ENCODE data around the gene LTBP1.
A peak's percentile ranks its signal among the peaks of the same experiment; 100 is the strongest.

The LTBP1 gene

GRCh38 chr2:33202641-33203522 lies 256.1 kb downstream of the LTBP1 start:
- no peak for DNase-seq (ENCODE audit: low spot score)

GRCh38 chr2:33204945-33205344 lies 258.2 kb downstream of the LTBP1 start:
- DNase-seq (ENCODE audit: low spot score) = no peak

DNA sequence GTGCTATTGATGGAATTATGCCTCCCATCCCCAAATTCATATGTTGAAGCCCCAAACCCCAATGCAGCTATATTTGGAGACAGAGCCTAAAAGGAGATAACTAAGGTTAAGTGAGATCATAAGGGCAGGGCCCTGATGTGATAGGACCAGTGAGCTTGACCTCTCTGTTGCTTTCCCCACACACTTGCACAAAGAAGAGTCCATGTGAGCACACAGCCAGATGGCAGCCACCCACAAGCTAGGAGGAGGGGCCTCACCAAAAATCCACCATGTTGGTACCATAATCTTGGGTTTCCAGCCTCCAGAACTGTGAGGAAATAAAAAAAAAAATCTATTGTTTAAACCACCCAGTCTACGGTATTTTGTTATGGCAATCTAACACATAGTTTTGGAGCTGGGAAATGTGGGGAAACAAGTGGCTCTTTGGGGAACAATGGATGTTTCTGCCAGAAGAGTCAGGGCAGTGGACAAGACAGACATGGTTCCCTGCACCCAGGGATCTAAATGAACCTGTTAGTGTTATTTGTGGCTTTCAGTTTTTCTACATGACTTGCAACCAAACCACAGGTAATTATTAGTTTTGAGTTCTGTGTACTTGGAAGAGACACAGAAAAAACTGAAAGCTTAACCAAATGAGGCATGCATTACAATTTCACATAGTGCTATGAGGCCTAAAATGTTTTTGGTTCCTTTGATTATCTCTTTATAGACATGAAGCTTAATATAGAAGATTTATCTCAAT lies 259.1 kb downstream of the LTBP1 start:
- DNase-seq (ENCODE audit: low spot score) = no peak

DNA sequence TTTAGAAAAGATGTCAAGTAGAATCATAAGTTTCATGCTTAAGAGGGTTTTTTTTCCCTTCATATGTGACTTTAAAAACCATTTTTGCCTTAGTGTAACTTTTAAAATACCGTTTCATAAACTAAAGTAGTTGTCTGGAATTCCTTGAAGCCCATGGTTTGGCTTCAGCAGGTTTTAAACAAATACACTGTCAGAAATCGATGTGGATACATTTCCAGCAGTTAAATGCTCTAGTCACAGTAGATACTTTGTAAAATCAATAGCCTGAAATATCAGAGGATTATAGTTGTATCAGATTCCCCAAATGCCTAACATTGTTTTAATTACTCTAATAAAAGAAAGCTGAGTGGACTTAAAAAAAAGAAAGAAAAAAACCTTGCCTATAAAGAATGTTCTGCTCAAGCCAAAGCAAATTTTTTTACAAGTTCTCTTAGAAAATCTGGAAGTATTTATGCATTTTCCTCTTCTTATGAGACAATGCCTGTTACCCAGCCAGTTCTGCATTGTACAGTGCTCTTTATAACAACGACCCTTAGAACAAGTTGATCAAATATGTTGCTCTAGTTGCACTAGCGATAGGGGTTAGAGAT lies 260.5 kb downstream of the LTBP1 start:
- no peak for DNase-seq (ENCODE audit: low spot score)

- peak; percentile 9 for DNase-seq (ENCODE audit: low spot score)
Observed at GRCh38 chr2:33208400-33208799, 261.6 kb downstream of the LTBP1 start.

DNA sequence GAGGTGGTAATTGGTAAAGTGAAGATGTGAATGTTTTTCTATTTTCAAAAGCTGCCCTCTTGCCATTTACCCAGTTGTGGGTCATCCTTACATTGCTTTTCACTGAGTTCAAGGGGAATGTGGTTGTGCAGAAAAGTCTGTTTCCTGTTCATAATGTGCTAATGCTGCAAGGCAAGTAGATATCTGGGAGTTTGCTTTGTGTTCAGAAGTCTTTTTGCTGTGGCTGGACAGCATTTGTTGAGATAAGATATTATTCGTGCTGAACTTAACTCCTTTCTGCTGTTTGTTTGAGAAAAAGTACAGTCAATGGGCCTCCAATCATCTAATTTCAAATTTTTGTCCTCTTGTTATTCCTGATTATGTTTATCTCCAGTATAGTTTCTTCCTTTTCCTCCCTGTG lies 263.2 kb downstream of the LTBP1 start:
- DNase-seq (ENCODE audit: low spot score) = no peak

- no peak for DNase-seq (ENCODE audit: low spot score)
Observed at GRCh38 chr2:33210626-33211025, 263.9 kb downstream of the LTBP1 start.

- no peak for DNase-seq (ENCODE audit: low spot score)
Observed at GRCh38 chr2:33212151-33212550, 265.4 kb downstream of the LTBP1 start.

- DNase-seq (ENCODE audit: low spot score) = no peak
Observed at GRCh38 chr2:33213244-33213643, 266.5 kb downstream of the LTBP1 start.

DNA sequence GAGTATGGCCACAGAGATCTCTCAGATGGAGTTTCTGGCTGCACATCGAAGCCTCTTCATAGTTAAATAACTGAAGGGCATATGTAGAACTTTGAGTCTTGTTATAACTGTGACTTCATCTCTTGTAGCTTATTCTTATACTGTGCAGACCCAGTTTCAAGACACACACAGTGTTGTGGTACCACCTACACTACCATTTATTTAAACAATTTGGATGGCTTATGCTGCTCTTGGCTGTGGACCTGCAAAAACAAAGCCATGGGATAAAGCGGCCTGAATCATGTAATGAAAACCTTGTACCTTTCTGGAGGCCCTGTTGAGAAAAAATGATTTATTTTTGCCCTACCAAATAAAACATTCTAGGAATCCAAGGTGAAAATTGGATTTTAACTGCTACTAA lies 266.9 kb downstream of the LTBP1 start:
- DNase-seq (ENCODE audit: low spot score) = no peak

DNA sequence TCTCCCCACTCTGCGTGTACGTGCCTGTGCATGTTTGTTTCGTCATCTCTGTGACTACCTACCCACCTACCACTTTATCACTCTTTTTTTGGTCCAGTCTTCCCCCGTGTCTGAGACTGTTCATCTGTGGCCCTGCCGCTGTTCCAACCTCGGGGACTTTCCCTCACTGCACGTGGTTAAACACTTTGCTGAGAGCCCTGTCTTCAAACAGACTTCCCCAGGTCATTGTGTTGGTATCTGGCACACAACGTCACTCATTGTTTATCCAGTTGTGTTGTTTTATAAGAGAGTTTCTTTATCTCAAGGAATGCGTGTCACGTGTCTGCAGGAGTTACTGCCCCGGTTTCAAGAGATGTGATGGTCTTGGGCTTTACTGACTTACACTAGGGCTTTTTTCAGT lies 267.7 kb downstream of the LTBP1 start:
- DNase-seq (ENCODE audit: low spot score) = no peak

DNA sequence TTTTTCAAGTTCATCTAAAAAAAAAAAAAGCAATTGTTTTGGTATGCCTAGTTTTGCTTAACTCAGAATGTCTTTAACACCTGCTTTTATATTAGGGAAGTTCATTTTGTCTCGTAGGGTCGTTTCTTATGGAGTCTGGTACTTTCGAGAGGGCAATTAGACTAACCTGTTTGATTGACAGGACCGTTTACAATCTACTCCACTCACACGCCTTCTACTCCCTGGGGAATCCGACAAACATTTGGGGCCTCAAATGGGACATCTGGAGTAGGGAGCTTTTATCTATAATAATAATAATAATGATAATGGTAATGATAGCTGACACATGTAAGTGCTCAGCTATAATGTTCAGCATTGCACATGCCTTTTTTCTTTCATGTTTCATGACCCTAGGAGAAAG lies 268.1 kb downstream of the LTBP1 start:
- DNase-seq (ENCODE audit: low spot score) = no peak

DNA sequence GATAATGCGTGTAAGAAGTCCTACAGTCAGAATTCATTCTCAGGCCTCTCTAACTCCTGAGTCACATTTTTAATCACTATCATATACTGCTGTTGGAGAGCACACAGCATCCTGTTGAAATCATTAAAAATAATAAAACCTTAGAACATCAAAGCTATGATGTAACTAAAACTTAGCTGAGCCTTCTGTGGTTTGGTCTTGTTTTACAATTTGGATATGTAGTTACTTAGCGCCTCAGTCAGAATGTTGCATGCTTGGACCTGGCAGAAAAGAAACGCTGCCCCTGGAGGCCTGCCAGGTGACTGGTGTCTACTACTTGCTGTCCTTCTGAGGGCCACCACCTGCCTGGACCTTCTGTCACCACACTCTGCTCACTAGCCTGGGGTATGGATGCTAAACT lies 268.5 kb downstream of the LTBP1 start:
- no peak for DNase-seq (ENCODE audit: low spot score)

GRCh38 chr2:33215983-33216382 lies 269.2 kb downstream of the LTBP1 start:
- no peak for DNase-seq (ENCODE audit: low spot score)

- DNase-seq (ENCODE audit: low spot score) = no peak
Observed at GRCh38 chr2:33216508-33217182, 269.9 kb downstream of the LTBP1 start.

GRCh38 chr2:33217406-33217805 lies 270.7 kb downstream of the LTBP1 start:
- no peak for DNase-seq (ENCODE audit: low spot score)

DNA sequence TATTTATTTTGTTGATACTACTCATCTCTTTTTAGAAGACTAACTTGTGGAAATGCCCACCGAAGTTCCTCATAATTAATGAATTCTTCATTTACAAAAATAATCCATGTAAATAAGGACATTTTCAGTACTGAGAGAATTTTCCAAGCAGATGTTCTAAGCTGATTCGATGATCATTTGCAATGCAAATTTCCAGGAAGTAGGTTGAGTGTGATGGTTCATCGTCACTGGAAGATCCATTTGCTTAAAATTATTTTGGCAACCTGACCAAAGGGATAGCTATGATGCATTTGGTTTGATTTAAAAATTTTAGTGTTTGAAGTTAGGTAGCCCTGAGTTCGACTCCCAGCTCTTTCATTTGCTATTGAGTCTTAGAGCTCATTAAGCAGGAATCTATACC lies 272.4 kb downstream of the LTBP1 start:
- DNase-seq (ENCODE audit: low spot score) = no peak

GRCh38 chr2:33219850-33220275 lies 273.1 kb downstream of the LTBP1 start:
- no peak for DNase-seq (ENCODE audit: low spot score)

- no peak for DNase-seq (ENCODE audit: low spot score)
Observed at GRCh38 chr2:33220533-33220932, 273.8 kb downstream of the LTBP1 start.

DNA sequence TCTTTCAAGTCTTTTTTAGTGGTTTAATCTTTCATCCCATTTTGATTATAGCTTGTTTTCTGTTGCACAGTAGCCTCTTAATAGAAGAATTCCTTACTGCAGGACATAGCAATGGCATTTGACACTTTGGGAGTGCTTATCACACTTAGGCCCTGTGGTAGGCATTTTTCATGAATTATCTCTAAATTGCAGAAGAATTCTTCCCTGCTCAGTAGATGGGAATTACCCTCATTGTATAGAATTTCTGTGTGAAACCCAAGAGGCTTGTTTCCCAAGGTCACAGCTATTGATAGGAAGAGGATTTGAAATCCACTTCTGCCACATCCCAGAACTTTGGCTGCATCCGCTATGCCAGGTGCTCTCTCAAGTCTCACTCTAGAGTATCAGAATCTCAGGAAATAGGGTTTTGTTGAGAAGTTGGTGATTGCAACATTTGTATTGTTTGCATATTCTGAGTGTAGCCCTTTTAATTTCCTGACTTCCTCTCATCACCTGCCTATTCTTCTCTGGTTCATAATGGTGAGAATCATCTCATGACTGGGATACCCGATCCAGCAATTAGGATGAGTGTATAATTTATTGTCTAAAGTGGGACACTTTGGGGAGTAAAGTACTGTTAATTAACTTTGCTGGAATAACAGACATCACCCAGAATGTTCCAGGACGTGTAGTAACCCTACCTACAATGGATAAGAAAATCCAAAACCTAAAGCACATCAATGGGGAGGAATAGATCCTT lies 274.5 kb downstream of the LTBP1 start:
- DNase-seq (ENCODE audit: low spot score) = no peak

DNA sequence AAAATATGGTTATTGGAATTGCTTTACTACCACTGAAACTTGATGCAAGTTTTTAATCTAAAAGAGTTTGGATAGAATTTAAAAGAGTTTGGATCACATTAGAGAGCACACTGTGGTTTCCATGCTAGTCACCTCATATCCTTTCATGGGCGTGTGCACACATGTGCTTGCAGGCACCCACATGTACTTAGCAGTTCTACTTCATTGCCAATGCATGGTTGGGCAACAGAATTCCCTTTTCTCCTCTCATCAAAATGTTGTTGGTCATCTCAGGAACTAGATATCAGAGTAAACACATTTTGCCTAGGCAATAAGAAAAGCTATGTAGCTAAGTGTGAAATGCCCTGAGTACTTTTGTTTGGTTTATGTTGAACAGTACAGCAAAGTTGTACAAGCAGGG lies 275.6 kb downstream of the LTBP1 start:
- no peak for DNase-seq (ENCODE audit: low spot score)

DNA sequence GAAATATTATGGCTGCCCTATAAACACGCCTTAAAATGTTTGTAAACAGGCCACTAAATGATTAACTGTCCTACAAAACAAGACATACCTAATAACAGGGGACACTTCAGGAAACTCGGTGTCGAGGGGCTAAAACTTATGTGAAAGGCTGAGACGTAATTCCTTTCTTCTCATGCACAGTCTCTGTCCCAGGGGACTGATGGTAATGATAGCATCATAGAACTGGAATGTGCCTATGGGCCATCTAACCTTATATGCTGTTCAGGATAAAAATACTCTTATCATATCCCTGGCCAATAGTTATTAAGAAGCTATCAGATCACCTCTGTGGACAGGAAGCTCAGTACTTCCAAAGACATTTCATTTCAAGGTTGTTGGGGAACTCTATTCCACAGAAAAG lies 277.1 kb downstream of the LTBP1 start:
- no peak for DNase-seq (ENCODE audit: low spot score)
